HUES64 (cell line): Measurements from ENCODE around the gene INSRR.

Experiments
- H3K27ac ChIP-seq: 2 replicates; pipeline ENCODE4 v1.7.0; 2013; ENCODE audit warnings: low read depth, low read length, inconsistent platforms
- H3K27me3 ChIP-seq: 2 replicates; pipeline ENCODE4 v1.6.1; 2013; ENCODE audit warnings: mild to moderate bottlenecking, low read length; ENCODE audit not compliant: insufficient read depth
- H3K36me3 ChIP-seq: 2 replicates; pipeline ENCODE4 v1.6.1; 2013; ENCODE audit warnings: mild to moderate bottlenecking, low read length; ENCODE audit not compliant: insufficient read depth
- H3K4me1 ChIP-seq: 2 replicates; pipeline ENCODE4 v1.6.1; 2013; ENCODE audit warnings: mild to moderate bottlenecking, low read length, moderate library complexity; ENCODE audit not compliant: insufficient read depth
- H3K4me3 ChIP-seq: 2 replicates; pipeline ENCODE4 v1.5.1; 2013; ENCODE audit warnings: mild to moderate bottlenecking, low read length, moderate library complexity
- H3K9ac ChIP-seq: 2 replicates; pipeline ENCODE4 v1.6.1; 2013; ENCODE audit warnings: mild to moderate bottlenecking, low read depth, low read length
- H3K9me3 ChIP-seq: 2 replicates; pipeline ENCODE4 v1.6.1; 2013; ENCODE audit warnings: low read depth, low read length; ENCODE audit not compliant: insufficient read depth
- WGBS: fragments of 150-250, 120-280 bp; methylation state at CpG from one replicate; pipeline ENCODE4 v1.1.7; 2013; ENCODE audit warnings: missing lambda C conversion rate; 5-methylcytosine and 5-hydroxymethylcytosine counted together

Gene INSRR

GRCh38 chr1:156809281-156809680 lies 49.6 kb downstream of the INSRR start:
- Histone ChIP-seq H3K36me3 (no peaks in the 10 kb centered on the region; the same call in 1 of the 2 replicates), H3K9ac (no peak overlapping the region), H3K27ac (no peak overlapping the region), H3K9me3 (no peaks in the 10 kb centered on the region), H3K4me1 (peaks cover 7% of the 10 kb centered on the region; the same call in 1 of the 2 replicates), H3K4me3 (no peak overlapping the region), H3K27me3 (peaks cover 21% of the 10 kb centered on the region)
- WGBS, result 93% methylated on average over 9 of the region's 10 CpGs

- no peak overlapping the region for H3K27ac ChIP-seq
- H3K27me3 ChIP-seq, result peaks cover 13% of the 10 kb centered on the region
- H3K9ac ChIP-seq, result no peak overlapping the region
- H3K36me3 ChIP-seq, result no peaks in the 10 kb centered on the region; the same call in 1 of the 2 replicates
- H3K4me3 ChIP-seq, result no peak overlapping the region
- WGBS, result 87% methylated on average over 15 of the region's 16 CpGs
- H3K9me3 ChIP-seq, result no peaks in the 10 kb centered on the region
- H3K4me1 ChIP-seq, result peaks cover 5% of the 10 kb centered on the region; the same call in 1 of the 2 replicates
Observed at GRCh38 chr1:156808186-156809030, 50.5 kb downstream of the INSRR start.

GRCh38 chr1:156807627-156808026 lies 51.3 kb downstream of the INSRR start:
- Histone ChIP-seq H3K4me3 (no peak overlapping the region), H3K27ac (no peak overlapping the region), H3K9ac (no peak overlapping the region), H3K4me1 (0 out of 2 replicates have a peak, but pooled peaks cover 2% of the 10 kb centered on the region), H3K9me3 (no peaks in the 10 kb centered on the region), H3K36me3 (no peaks in the 10 kb centered on the region; the same call in 1 of the 2 replicates), H3K27me3 (peaks cover 5% of the 10 kb centered on the region; the same call in 1 of the 2 replicates)
- WGBS, result 87% methylated on average over 2 of the region's 2 CpGs

DNA sequence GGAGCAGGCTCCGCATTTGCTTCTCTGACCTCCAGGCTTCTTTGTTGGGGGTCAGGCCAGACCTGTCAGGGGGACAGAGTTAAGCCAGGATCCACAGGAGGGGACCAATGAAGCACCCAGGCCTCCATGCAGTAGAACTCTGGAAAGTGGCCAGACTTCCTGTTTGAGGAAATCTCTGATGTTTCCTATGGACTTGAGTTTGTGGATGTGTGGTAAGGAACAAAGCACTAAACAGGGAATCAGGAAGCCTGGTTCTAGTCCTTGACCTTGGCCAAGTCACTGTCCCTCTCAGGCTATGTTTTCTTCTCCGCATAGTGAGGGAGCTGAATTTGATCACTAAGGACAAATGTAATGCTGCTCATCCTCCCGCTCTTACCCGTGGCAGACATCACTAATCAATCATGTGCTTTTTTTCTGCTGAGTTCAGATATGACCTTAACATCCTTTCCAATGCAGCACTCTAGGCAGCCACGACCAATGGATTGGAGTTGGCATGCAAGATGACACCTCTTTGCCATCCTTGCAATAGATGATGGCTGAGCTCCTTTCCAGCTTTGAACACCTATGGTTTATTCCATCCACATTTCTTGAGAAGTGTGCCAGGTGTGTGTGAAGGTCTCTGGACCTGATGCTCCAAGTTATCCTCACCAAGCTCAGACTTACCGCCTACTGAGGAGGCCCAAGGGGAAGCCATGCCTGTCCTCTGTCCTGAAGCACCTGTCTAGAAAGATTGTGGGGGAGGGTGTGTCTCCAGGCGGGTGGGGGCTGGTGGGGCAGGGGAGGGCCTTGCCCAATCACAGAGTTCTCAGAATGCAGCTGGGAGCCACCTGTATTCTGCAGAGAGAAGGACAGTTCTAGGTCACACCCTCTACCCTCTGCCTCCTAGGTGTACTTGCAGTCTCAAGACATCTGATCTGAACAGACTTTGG lies 52.1 kb downstream of the INSRR start:
- H3K9me3 ChIP-seq, result no peaks in the 10 kb centered on the region
- H3K27ac ChIP-seq, result no peak overlapping the region
- H3K27me3 ChIP-seq, result no peaks in the 10 kb centered on the region
- 93% methylated on average over 7 of the region's 7 CpGs for WGBS
- no peak overlapping the region for H3K9ac ChIP-seq
- no peak overlapping the region for H3K4me3 ChIP-seq
- 0 out of 2 replicates have a peak, but pooled peaks cover 2% of the 10 kb centered on the region for H3K4me1 ChIP-seq
- peaks cover 5% of the 10 kb centered on the region; the same call in 1 of the 2 replicates for H3K36me3 ChIP-seq

- Histone ChIP-seq H3K27ac (no peak overlapping the region), H3K4me1 (0 out of 2 replicates have a peak, but pooled peaks cover 2% of the 10 kb centered on the region)
Observed at GRCh38 chr1:156805766-156806511, 53.0 kb downstream of the INSRR start.

GRCh38 chr1:156804572-156805243 lies 54.2 kb downstream of the INSRR start:
- Histone ChIP-seq H3K36me3 (peaks cover 26% of the 10 kb centered on the region), H3K4me1 (0 out of 2 replicates have a peak, but pooled peaks cover 2% of the 10 kb centered on the region), H3K4me3 (no peak overlapping the region), H3K9ac (no peak overlapping the region), H3K27me3 (no peaks in the 10 kb centered on the region), H3K27ac (no peak overlapping the region), H3K9me3 (no peaks in the 10 kb centered on the region)
- WGBS, result 71% methylated on average over 6 of the region's 6 CpGs

More at GRCh38 chr1:156805766-156806511, 53.0 kb downstream of the INSRR start:
- 92% methylated on average over 3 of the region's 3 CpGs for WGBS
- H3K27me3 ChIP-seq, result no peaks in the 10 kb centered on the region
- H3K9ac ChIP-seq, result no peak overlapping the region
- no peaks in the 10 kb centered on the region for H3K9me3 ChIP-seq
- H3K4me3 ChIP-seq, result no peak overlapping the region
- peaks cover 13% of the 10 kb centered on the region for H3K36me3 ChIP-seq

DNA sequence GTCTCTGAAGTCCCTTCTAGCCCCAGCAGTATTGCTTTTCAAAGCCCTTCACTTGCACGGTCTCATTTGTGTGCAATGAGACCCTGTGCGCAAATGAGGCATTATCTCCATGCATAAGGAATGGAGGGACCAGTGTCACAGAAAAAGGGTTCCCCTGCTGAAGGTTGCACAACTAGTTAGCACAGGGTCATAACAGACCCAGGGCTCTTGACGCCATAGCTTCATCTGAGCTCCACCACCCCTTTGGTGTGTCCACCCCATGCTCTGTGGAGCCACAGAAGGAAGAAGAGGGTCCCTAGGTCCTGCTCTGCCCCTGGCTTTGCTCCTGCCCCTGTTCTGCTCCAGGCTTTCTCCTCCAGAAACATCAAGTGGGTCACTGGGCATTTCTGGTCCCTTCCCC lies 54.9 kb downstream of the INSRR start:
- H3K27me3 ChIP-seq, result no peaks in the 10 kb centered on the region
- H3K4me3 ChIP-seq, result no peak overlapping the region
- WGBS, result 91% methylated on average over 3 of the region's 3 CpGs
- H3K9ac ChIP-seq, result no peak overlapping the region
- no peaks in the 10 kb centered on the region for H3K9me3 ChIP-seq
- H3K27ac ChIP-seq, result no peak overlapping the region
- H3K36me3 ChIP-seq, result peaks cover 32% of the 10 kb centered on the region
- H3K4me1 ChIP-seq, result 0 out of 2 replicates have a peak, but pooled peaks cover 2% of the 10 kb centered on the region

GRCh38 chr1:156803086-156803851 lies 55.6 kb downstream of the INSRR start:
- no peak overlapping the region for H3K27ac ChIP-seq
- WGBS, result 90% methylated on average over 13 of the region's 13 CpGs
- no peak overlapping the region for H3K9ac ChIP-seq
- no peak overlapping the region for H3K4me3 ChIP-seq
- no peaks in the 10 kb centered on the region for H3K9me3 ChIP-seq
- peaks cover 39% of the 10 kb centered on the region for H3K36me3 ChIP-seq
- H3K4me1 ChIP-seq, result 0 out of 2 replicates have a peak, but pooled peaks cover 2% of the 10 kb centered on the region
- H3K27me3 ChIP-seq, result no peaks in the 10 kb centered on the region

DNA sequence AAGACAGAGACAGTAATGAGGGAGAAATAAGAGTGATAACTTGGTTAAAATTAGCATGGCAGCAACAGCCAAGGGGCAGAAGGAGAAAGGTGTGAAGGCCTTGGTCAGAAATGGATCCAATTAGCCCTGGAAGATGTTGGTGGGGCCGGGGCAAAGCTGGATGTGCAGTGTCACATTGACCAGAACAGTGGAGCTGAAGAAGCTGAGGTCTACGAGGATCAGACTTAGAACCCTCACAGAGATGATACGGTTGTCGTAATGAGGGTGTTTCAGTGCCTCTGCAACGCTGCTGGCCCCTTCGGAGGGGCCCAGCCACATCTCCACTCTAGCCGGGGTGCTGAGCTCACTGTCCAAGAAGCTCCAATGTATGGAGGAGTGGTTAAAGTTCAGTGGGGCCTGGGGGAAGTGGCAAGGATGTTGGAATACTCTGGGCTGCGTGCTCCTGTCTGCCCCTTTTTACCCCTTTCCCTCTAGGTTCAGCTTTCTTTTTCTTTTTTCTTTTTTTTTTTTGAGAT lies 56.4 kb downstream of the INSRR start:
- H3K4me3 ChIP-seq, result no peak overlapping the region
- H3K9me3 ChIP-seq, result no peaks in the 10 kb centered on the region
- no peaks in the 10 kb centered on the region for H3K27me3 ChIP-seq
- H3K36me3 ChIP-seq, result peaks cover 47% of the 10 kb centered on the region
- no peak overlapping the region for H3K9ac ChIP-seq
- no peak overlapping the region for H3K27ac ChIP-seq
- WGBS, result 90% methylated on average over 8 of the region's 8 CpGs
- 0 out of 2 replicates have a peak, but pooled peaks cover 2% of the 10 kb centered on the region for H3K4me1 ChIP-seq
